ENCODE measurements around the gene TGFBR3.

DNA sequence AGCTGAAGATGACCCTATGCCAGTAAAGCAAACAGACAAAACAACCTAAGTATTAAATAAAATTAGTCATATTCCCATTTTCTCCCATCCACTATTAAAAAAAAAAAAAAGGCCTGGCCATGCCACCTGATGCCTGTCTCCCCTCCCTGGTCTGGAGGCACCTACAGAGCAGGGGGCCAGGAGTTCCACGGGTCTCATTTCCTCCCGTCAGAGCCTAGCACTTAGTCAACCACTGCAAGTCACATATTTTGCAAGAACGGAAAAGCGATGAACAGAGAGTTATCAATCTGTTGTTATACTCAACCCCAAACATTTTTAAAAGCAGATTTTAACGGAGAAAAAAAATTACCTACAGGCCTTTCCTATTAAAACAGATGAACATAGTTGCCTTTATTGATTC lies 59.3 kb downstream of the TGFBR3 start:
- TF ChIP-seq, protein P1, sequence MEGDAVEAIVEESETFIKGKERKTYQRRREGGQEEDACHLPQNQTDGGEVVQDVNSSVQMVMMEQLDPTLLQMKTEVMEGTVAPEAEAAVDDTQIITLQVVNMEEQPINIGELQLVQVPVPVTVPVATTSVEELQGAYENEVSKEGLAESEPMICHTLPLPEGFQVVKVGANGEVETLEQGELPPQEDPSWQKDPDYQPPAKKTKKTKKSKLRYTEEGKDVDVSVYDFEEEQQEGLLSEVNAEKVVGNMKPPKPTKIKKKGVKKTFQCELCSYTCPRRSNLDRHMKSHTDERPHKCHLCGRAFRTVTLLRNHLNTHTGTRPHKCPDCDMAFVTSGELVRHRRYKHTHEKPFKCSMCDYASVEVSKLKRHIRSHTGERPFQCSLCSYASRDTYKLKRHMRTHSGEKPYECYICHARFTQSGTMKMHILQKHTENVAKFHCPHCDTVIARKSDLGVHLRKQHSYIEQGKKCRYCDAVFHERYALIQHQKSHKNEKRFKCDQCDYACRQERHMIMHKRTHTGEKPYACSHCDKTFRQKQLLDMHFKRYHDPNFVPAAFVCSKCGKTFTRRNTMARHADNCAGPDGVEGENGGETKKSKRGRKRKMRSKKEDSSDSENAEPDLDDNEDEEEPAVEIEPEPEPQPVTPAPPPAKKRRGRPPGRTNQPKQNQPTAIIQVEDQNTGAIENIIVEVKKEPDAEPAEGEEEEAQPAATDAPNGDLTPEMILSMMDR (IDR thresholded peaks at IDR 0.05; ENCODE audit: control extremely low read depth in 1 of 3, insufficient read depth in 1 of 3, low read depth in 1 of 3, low read length in 3 of 3), result no peak
- TF ChIP-seq, protein P2, sequence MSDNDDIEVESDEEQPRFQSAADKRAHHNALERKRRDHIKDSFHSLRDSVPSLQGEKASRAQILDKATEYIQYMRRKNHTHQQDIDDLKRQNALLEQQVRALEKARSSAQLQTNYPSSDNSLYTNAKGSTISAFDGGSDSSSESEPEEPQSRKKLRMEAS (IDR thresholded peaks at IDR 0.05), result no peak
- TF ChIP-seq POLR2A (IDR thresholded peaks at IDR 0.05; ENCODE audit: control extremely low read depth in 1 of 2, low read depth in 2 of 2, low read length in 2 of 2) (no peak), HDAC6 (IDR thresholded peaks at IDR 0.05; ENCODE audit: low read depth, low read length) (no peak), SP1 (IDR thresholded peaks at IDR 0.05; ENCODE audit: low read depth, low read length) (no peak), ZNF274 (IDR thresholded peaks at IDR 0.05; ENCODE audit: borderline replicate concordance, extremely low read depth, low read length) (no peak)

Measured in H1 (cell line).